ENCODE results near the gene STK40. TPM values are rescaled to one million over a fixed set of nuclear protein-coding genes. Genes with fewer than 3 reads are reported as not detected.

The STK40 gene
- total and polyA plus RNA-seq, 9 of the 15 experiments (the other 6 are each of a cell fraction or from before 2014, with no cell fraction given) = 0.69 to 94.3 (median 39.1) TPM

GRCh38 chr1:36306902-36307456, 78.7 kb downstream of the STK40 start (continued):
- TF ChIP-seq NFIC (IDR thresholded peaks at IDR 0.05) (0 out of 2 replicates have a peak, but pooled peaks have one; percentile 24), ZNF280A (IDR thresholded peaks at IDR 0.05; ENCODE audit: low read depth, partially characterized antibody) (peak; percentile 14), ZNF133 (CRISPR knock-in tag; IDR thresholded peaks at IDR 0.05) (no peak), MBD2 (IDR thresholded peaks at IDR 0.05; ENCODE audit: borderline replicate concordance, low read depth) (peak; percentile 60), CEBPG (CRISPR knock-in tag; IDR thresholded peaks at IDR 0.05) (no peak), CEBPG (tag; conservative IDR thresholded peaks at IDR 0.05 in 1 of 2, IDR thresholded peaks at IDR 0.05 in 1 of 2) (no peak), TEAD2 (tag; IDR thresholded peaks at IDR 0.05) (no peak), ZNF79 (CRISPR knock-in tag; IDR thresholded peaks at IDR 0.05; ENCODE audit: low read depth) (no peak), FOXP1 (CRISPR knock-in tag; IDR thresholded peaks at IDR 0.05) (no peak), SAFB2 (IDR thresholded peaks at IDR 0.05; ENCODE audit: borderline replicate concordance, low read depth, low read length, severe bottlenecking) (no peak), SMARCE1 (IDR thresholded peaks at IDR 0.05) (0 out of 2 replicates have a peak, but pooled peaks have one; percentile 54), STAT5A (IDR thresholded peaks at IDR 0.05; ENCODE audit: borderline replicate concordance, low read length) (no peak), HOXB6 (CRISPR knock-in tag; IDR thresholded peaks at IDR 0.05; ENCODE audit: borderline replicate concordance) (no peak), JUN (IDR thresholded peaks at IDR 0.05; ENCODE audit: borderline replicate concordance, low read depth, low read length) (no peak), JUN (CRISPR knock-in tag; IDR thresholded peaks at IDR 0.05; ENCODE audit: borderline replicate concordance) (no peak), TAF1 (IDR thresholded peaks at IDR 0.05; ENCODE audit: control insufficient read depth, extremely low read depth, insufficient read depth, low read length, severe bottlenecking) (no peak), NFIX (CRISPR knock-in tag; IDR thresholded peaks at IDR 0.05; ENCODE audit: low read depth) (no peak), KAT7 (CRISPR knock-in tag; IDR thresholded peaks at IDR 0.05; ENCODE audit: borderline replicate concordance) (no peak), POLR2A (conservative IDR thresholded peaks at IDR 0.05) (peak; percentile 82), ATF6 (CRISPR knock-in tag; IDR thresholded peaks at IDR 0.05) (no peak), TRIM24 (IDR thresholded peaks at IDR 0.05) (peak; percentile 17 to 27; a peak in 1 of 4 replicates), KDM2B (CRISPR knock-in tag; IDR thresholded peaks at IDR 0.05) (0 out of 2 replicates have a peak, but pooled peaks have one; percentile 37), FUS (optimal IDR thresholded peaks at IDR 0.05; ENCODE audit: low read depth, low read length) (no peak), MTA1 (IDR thresholded peaks at IDR 0.05; ENCODE audit: borderline replicate concordance) (no peak), KDM5B (IDR thresholded peaks at IDR 0.05; ENCODE audit: insufficient replicate concordance, low read depth, low read length) (peak; percentile 100), FOXA3 (CRISPR knock-in tag; conservative IDR thresholded peaks at IDR 0.05 in 1 of 2, IDR thresholded peaks at IDR 0.05 in 1 of 2) (no peak), POLR2B (IDR thresholded peaks at IDR 0.05; ENCODE audit: low read depth, partially characterized antibody) (peak; percentile 88)
